Parathyroid adenoma (tissue), 2 donors: ENCODE measurements around the gene MAP2K4.

Experiments used
- H2AFZ ChIP-seq: fragments of 300-600 bp; sonication (generic); one replicate; pipeline ENCODE4 v1.7.0; 2017; ENCODE audit warnings: antibody characterized with exemption, mild to moderate bottlenecking
- H3K27ac ChIP-seq: fragments of 300-600 bp; sonication (generic); one replicate; pipeline ENCODE4 v1.7.0; 2017
- H3K27me3 ChIP-seq: fragments of 300-600 bp; sonication (generic); one replicate; pipeline ENCODE4 v1.7.0; 2017; ENCODE audit warnings: low read length; ENCODE audit not compliant: control insufficient read depth, insufficient read depth
- H3K36me3 ChIP-seq: fragments of 300-600 bp; sonication (generic); one replicate; pipeline ENCODE4 v1.7.0; 2017; ENCODE audit warnings: low read length; ENCODE audit not compliant: control insufficient read depth, insufficient read depth
- H3K4me1 ChIP-seq: fragments of 300-600 bp; sonication (generic); one replicate; pipeline ENCODE4 v1.7.0; 2017; ENCODE audit warnings: control low read depth
- H3K4me2 ChIP-seq: fragments of 300-600 bp; sonication (generic); one replicate; pipeline ENCODE4 v1.7.0; 2017; ENCODE audit warnings: low read length
- H3K4me3 ChIP-seq: fragments of 300-600 bp; sonication (generic); one replicate; pipeline ENCODE4 v1.7.0; 2017; ENCODE audit warnings: low read depth, low read length
- H3K79me2 ChIP-seq: fragments of 300-600 bp; sonication (generic); one replicate; pipeline ENCODE4 v1.7.0; 2017; ENCODE audit warnings: control low read depth
- H3K9ac ChIP-seq: fragments of 300-600 bp; sonication (generic); one replicate; pipeline ENCODE4 v1.7.0; 2017; ENCODE audit warnings: mild to moderate bottlenecking
- H3K9me3 ChIP-seq: fragments of 300-600 bp; sonication (generic); one replicate; pipeline ENCODE4 v1.7.0; 2017; ENCODE audit warnings: low read length; ENCODE audit not compliant: control insufficient read depth
- TF ChIP-seq, protein P1 (sequence below): fragments of 300-600 bp; sonication (generic); IDR thresholded peaks from one replicate; pipeline ENCODE4 v1.7.0; 2017; ENCODE audit warnings: antibody characterized with exemption, mild to moderate bottlenecking
- donor health status: primary hyperparathyroidism.

The MAP2K4 gene

GRCh38 chr17:12034538-12034937 is 13.9 kb downstream of the MAP2K4 start:
- Histone ChIP-seq H2AFZ (no peak overlapping the region), H3K4me2 (no peak overlapping the region), H3K4me3 (no peak overlapping the region), H3K4me1 (peaks cover 8% of the 10 kb centered on the region), H3K36me3 (no peaks in the 10 kb centered on the region), H3K79me2 (peaks cover 28% of the 10 kb centered on the region), H3K9ac (no peak overlapping the region), H3K9me3 (no peaks in the 10 kb centered on the region), H3K27ac (no peak overlapping the region), H3K27me3 (no peaks in the 10 kb centered on the region)
- TF ChIP-seq, protein P1, sequence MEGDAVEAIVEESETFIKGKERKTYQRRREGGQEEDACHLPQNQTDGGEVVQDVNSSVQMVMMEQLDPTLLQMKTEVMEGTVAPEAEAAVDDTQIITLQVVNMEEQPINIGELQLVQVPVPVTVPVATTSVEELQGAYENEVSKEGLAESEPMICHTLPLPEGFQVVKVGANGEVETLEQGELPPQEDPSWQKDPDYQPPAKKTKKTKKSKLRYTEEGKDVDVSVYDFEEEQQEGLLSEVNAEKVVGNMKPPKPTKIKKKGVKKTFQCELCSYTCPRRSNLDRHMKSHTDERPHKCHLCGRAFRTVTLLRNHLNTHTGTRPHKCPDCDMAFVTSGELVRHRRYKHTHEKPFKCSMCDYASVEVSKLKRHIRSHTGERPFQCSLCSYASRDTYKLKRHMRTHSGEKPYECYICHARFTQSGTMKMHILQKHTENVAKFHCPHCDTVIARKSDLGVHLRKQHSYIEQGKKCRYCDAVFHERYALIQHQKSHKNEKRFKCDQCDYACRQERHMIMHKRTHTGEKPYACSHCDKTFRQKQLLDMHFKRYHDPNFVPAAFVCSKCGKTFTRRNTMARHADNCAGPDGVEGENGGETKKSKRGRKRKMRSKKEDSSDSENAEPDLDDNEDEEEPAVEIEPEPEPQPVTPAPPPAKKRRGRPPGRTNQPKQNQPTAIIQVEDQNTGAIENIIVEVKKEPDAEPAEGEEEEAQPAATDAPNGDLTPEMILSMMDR, result no peak

DNA sequence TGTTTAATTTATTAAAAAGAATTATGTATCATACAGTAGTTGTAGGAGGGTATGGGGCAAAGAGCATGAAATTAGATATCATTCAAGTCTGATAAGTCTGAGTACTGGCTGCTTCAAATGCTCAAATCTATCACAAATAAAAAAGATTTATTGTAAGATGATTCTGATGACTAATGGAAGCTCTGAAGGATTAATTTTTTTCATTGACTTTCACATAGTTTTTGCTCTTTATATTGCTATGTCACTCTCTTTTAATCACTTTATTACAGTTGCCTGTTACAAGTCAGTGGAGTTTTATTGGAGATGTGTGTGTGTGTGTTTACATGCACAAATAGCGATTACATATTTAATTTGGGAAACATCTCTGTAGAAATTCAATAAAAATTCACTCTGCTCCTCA is 15.0 kb downstream of the MAP2K4 start:
- H3K9me3 ChIP-seq, result no peaks in the 10 kb centered on the region
- H3K27ac ChIP-seq, result no peak overlapping the region
- H3K79me2 ChIP-seq, result peaks cover 31% of the 10 kb centered on the region
- no peak overlapping the region for H2AFZ ChIP-seq
- TF ChIP-seq, protein P1, result no peak
- H3K9ac ChIP-seq, result no peak overlapping the region
- no peak overlapping the region for H3K4me3 ChIP-seq
- H3K4me2 ChIP-seq, result no peak overlapping the region
- H3K27me3 ChIP-seq, result no peaks in the 10 kb centered on the region
- H3K4me1 ChIP-seq, result peaks cover 15% of the 10 kb centered on the region
- H3K36me3 ChIP-seq, result no peaks in the 10 kb centered on the region

- TF ChIP-seq, protein P1, result no peak
- Histone ChIP-seq H3K9ac (no peak overlapping the region), H3K4me1 (peaks cover 9% of the 10 kb centered on the region)
These were observed 17.3 kb downstream of the MAP2K4 start for GRCh38 chr17:12037970-12038369.

GRCh38 chr17:12040478-12040877 is 19.8 kb downstream of the MAP2K4 start:
- no peak overlapping the region for H2AFZ ChIP-seq
- H3K9ac ChIP-seq, result no peak overlapping the region
- no peaks in the 10 kb centered on the region for H3K9me3 ChIP-seq
- H3K36me3 ChIP-seq, result no peaks in the 10 kb centered on the region
- no peak overlapping the region for H3K4me3 ChIP-seq
- H3K4me2 ChIP-seq, result no peak overlapping the region
- H3K27ac ChIP-seq, result no peak overlapping the region
- peaks cover 54% of the 10 kb centered on the region for H3K79me2 ChIP-seq
- H3K27me3 ChIP-seq, result no peaks in the 10 kb centered on the region
- peaks cover 9% of the 10 kb centered on the region for H3K4me1 ChIP-seq
- TF ChIP-seq, protein P1, result no peak

More at GRCh38 chr17:12037970-12038369, 17.3 kb downstream of the MAP2K4 start:
- H3K27ac ChIP-seq, result no peak overlapping the region
- H3K36me3 ChIP-seq, result no peaks in the 10 kb centered on the region
- no peak overlapping the region for H3K4me3 ChIP-seq
- H2AFZ ChIP-seq, result no peak overlapping the region
- H3K9me3 ChIP-seq, result no peaks in the 10 kb centered on the region
- H3K4me2 ChIP-seq, result no peak overlapping the region
- no peaks in the 10 kb centered on the region for H3K27me3 ChIP-seq
- peaks cover 37% of the 10 kb centered on the region for H3K79me2 ChIP-seq

DNA sequence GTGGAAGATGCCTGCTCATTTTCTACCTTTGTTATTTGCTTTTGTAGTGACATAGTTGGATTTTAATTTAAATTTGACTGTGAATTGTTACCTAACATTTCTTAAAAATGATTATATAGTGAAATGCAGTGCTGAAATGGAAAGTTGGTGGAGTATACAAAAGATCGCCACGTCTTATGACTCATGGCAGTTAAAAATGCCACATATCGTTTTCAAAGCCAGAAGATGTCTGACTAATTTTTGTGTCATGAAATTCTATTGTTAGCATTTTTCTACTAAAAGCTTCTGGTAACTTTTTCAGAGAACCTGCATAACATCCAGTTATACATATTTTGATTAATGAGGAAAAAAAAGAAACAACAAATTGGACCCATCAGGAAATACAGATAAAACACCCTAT is 20.6 kb downstream of the MAP2K4 start:
- Histone ChIP-seq H3K4me1 (peaks cover 9% of the 10 kb centered on the region), H3K36me3 (no peaks in the 10 kb centered on the region), H2AFZ (no peak overlapping the region), H3K4me3 (no peak overlapping the region), H3K9ac (no peak overlapping the region), H3K27me3 (no peaks in the 10 kb centered on the region), H3K27ac (no peak overlapping the region), H3K79me2 (peaks cover 60% of the 10 kb centered on the region), H3K9me3 (no peaks in the 10 kb centered on the region), H3K4me2 (no peak overlapping the region)
- TF ChIP-seq, protein P1, result no peak
